KMS-11 (cell line): Measurements from ENCODE around the gene NDUFA6.
A peak's percentile ranks its signal among the peaks of the same experiment; 100 is the strongest.
"Not testable (repeated sequence)": the region's sequence is repeated elsewhere in the genome, so short reads cannot be mapped to it uniquely, and the experiment has no call there.

Experiments used
- H2AFZ ChIP-seq: fragments of 200-600 bp; sonication (generic); 2 replicates; pipeline ENCODE4 v1.6.1; 2016; ENCODE audit warnings: antibody characterized with exemption, mixed run types, low read depth
- H3K27ac ChIP-seq: fragments of 200-600 bp; sonication (generic); 2 replicates; pipeline ENCODE4 v1.6.1; 2016; ENCODE audit warnings: mild to moderate bottlenecking, mixed run types
- H3K27me3 ChIP-seq: fragments of 200-600 bp; sonication (generic); 2 replicates; pipeline ENCODE4 v1.6.1; 2017; ENCODE audit warnings: mild to moderate bottlenecking, low read depth, mixed run types, moderate library complexity; ENCODE audit not compliant: insufficient read depth
- H3K36me3 ChIP-seq: fragments of 200-600 bp; sonication (generic); 2 replicates; pipeline ENCODE4 v1.6.1; 2017; ENCODE audit warnings: mild to moderate bottlenecking, mixed run types; ENCODE audit not compliant: insufficient read depth
- H3K4me1 ChIP-seq: fragments of 200-600 bp; sonication (generic); 2 replicates; pipeline ENCODE4 v1.6.1; 2016; ENCODE audit warnings: mild to moderate bottlenecking, low read depth, mixed run types; ENCODE audit not compliant: poor library complexity, severe bottlenecking
- H3K4me2 ChIP-seq: fragments of 200-600 bp; sonication (generic); 2 replicates; pipeline ENCODE4 v1.7.0; 2016; ENCODE audit warnings: mild to moderate bottlenecking, mixed run types
- H3K4me3 ChIP-seq: fragments of 200-600 bp; sonication (generic); IDR thresholded peaks from 2 replicates; pipeline ENCODE4 v1.6.1; 2017; ENCODE audit warnings: low read depth, low read length, mixed read lengths; ENCODE audit not compliant: insufficient read depth
- H3K79me2 ChIP-seq: fragments of 200-600 bp; sonication (generic); 2 replicates; pipeline ENCODE4 v1.6.1; 2016; ENCODE audit warnings: low read depth, mixed run types; ENCODE audit not compliant: insufficient read depth
- H3K9ac ChIP-seq: fragments of 200-600 bp; sonication (generic); 2 replicates; pipeline ENCODE4 v1.6.1; 2016; ENCODE audit warnings: mild to moderate bottlenecking, mixed run types
- H4K20me1 ChIP-seq: fragments of 200-600 bp; sonication (generic); 2 replicates; pipeline ENCODE4 v1.6.1; 2016; ENCODE audit warnings: mild to moderate bottlenecking, mixed run types; ENCODE audit not compliant: insufficient read depth
- TF ChIP-seq, protein P1 (sequence below): fragments of 200-600 bp; sonication (generic); conservative IDR thresholded peaks from 2 replicates; pipeline ENCODE4 v1.6.1; 2017; ENCODE audit warnings: low read depth, mild to moderate bottlenecking, antibody characterized with exemption, low read length, moderate library complexity, mixed read lengths

NDUFA6 gene

DNA sequence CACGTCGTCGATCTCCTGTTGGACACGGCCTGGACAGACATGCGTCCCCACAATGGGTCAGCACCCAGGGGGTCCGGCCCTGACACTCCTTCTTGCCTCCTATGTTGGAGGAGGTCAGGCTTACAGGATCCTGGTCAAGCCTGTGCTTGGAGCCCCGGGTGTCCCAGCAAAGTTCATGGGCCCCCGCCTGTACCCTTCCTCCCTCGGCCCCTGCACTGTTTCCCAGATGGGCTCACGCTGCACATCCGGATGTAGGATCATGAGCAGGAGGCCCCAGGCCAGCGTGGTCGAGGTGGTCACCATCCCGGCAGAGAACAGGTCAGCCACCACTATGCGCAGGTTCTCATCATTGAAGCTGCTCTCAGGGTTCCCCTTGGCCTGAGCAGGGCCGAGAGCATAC, 37.0 kb upstream of the NDUFA6 start:
- no peaks in the 10 kb centered on the region for H4K20me1 ChIP-seq
- no peak overlapping the region for H3K4me2 ChIP-seq
- no peak overlapping the region for H3K4me3 ChIP-seq
- TF ChIP-seq, protein P1, sequence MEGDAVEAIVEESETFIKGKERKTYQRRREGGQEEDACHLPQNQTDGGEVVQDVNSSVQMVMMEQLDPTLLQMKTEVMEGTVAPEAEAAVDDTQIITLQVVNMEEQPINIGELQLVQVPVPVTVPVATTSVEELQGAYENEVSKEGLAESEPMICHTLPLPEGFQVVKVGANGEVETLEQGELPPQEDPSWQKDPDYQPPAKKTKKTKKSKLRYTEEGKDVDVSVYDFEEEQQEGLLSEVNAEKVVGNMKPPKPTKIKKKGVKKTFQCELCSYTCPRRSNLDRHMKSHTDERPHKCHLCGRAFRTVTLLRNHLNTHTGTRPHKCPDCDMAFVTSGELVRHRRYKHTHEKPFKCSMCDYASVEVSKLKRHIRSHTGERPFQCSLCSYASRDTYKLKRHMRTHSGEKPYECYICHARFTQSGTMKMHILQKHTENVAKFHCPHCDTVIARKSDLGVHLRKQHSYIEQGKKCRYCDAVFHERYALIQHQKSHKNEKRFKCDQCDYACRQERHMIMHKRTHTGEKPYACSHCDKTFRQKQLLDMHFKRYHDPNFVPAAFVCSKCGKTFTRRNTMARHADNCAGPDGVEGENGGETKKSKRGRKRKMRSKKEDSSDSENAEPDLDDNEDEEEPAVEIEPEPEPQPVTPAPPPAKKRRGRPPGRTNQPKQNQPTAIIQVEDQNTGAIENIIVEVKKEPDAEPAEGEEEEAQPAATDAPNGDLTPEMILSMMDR, result no peak
- H2AFZ ChIP-seq, result no peak overlapping the region
- H3K27ac ChIP-seq, result no peak overlapping the region
- no peak overlapping the region for H3K9ac ChIP-seq
- no peaks in the 10 kb centered on the region for H3K36me3 ChIP-seq
- H3K4me1 ChIP-seq, result no peaks in the 10 kb centered on the region
- H3K27me3 ChIP-seq, result no peaks in the 10 kb centered on the region
- H3K79me2 ChIP-seq, result no peaks in the 10 kb centered on the region

DNA sequence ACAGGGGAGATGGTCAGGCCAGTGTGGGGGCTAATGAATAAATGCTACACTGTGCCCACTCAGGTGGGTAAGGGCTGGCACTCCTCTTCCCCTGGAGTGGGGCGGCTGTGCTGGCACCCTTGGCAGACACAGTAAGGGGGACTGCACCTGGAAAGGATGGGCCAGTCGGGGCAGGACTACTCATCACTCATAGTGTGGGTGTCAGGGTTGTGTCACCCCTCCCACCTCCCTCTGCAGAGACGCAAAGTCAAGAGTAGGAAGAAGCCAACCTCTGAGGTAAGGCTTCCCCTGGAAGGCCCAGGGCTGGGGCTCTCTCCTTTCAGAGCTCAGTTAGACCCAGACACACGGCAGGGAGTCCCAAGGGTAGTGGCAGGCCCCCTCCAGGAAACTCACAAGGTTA, 33.0 kb upstream of the NDUFA6 start:
- not testable (repeated sequence) for H3K9ac ChIP-seq, H3K79me2 ChIP-seq, H2AFZ ChIP-seq, H4K20me1 ChIP-seq, H3K27ac ChIP-seq, H3K27me3 ChIP-seq, H3K4me3 ChIP-seq, H3K4me1 ChIP-seq, H3K36me3 ChIP-seq, H3K4me2 ChIP-seq

GRCh38 chr22:42120231-42121021, 29.9 kb upstream of the NDUFA6 start:
- not testable (repeated sequence) for H2AFZ ChIP-seq

DNA sequence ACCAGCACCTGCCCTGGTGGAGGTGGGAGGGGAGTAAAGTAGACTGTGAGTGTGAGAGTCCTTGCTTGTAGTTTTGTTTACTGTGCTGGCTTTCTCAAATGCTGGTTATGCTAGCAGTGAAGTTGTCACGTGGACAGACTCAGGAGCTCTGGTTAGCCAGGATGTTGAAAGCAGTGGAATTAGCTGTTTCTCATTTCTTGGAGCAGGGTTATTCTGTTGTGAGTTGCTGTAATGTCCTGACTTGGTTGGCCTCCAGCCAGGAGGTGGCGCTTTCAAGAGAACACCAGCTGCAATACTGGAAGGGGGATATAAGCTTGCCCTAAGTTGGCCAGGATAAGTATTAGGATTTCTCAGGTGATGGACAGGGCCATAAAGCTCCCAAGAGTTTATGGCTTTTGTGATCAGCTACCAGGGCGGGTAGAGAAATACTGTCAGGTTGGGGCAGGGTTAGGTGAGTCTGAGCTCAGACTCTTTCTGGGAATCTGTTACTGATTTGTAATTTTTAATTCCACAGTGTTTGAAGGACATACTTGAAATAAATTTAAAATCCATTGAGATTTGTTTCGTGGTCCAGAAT, 26.4 kb upstream of the NDUFA6 start:
- H3K9ac ChIP-seq, result no peak overlapping the region
- H2AFZ ChIP-seq, result no peak overlapping the region
- H3K27me3 ChIP-seq, result no peaks in the 10 kb centered on the region
- H3K4me1 ChIP-seq, result no peaks in the 10 kb centered on the region
- no peaks in the 10 kb centered on the region for H3K36me3 ChIP-seq
- H3K79me2 ChIP-seq, result no peaks in the 10 kb centered on the region
- no peak overlapping the region for H3K27ac ChIP-seq
- TF ChIP-seq, protein P1, result 0 out of 2 replicates have a peak, but pooled peaks have one; percentile 19
- H4K20me1 ChIP-seq, result no peaks in the 10 kb centered on the region
- H3K4me3 ChIP-seq, result no peak overlapping the region
- H3K4me2 ChIP-seq, result no peak overlapping the region

More at GRCh38 chr22:42120231-42121021, 29.9 kb upstream of the NDUFA6 start:
- H3K9ac ChIP-seq, H3K36me3 ChIP-seq, H4K20me1 ChIP-seq, H3K4me1 ChIP-seq, H3K4me2 ChIP-seq, H3K27me3 ChIP-seq, H3K27ac ChIP-seq, H3K4me3 ChIP-seq, H3K79me2 ChIP-seq: not testable (repeated sequence)

DNA sequence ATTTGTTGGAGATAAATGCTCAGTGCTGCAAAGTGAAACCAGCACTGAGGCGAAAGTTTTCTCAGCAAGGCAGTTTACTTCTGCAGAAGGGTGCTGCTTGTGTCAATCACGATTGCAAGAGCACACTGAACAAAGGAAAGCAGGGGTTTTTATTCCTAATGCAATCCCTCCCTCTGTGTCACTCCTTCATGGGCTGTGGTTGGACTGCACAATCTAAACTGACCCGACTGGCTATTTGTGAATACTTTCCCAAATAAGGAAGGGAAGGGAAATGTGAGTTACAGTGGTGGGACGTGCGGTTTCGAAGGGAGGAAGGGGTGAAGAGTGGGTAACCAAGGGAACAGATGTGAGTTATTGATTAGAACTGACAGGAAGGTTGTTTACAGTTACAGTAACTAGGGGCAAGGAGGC, 24.9 kb upstream of the NDUFA6 start:
- H4K20me1 ChIP-seq, H3K27ac ChIP-seq, H3K27me3 ChIP-seq, H3K36me3 ChIP-seq, H3K9ac ChIP-seq, H3K4me2 ChIP-seq, H2AFZ ChIP-seq, H3K4me3 ChIP-seq, H3K4me1 ChIP-seq, H3K79me2 ChIP-seq: not testable (repeated sequence)

DNA sequence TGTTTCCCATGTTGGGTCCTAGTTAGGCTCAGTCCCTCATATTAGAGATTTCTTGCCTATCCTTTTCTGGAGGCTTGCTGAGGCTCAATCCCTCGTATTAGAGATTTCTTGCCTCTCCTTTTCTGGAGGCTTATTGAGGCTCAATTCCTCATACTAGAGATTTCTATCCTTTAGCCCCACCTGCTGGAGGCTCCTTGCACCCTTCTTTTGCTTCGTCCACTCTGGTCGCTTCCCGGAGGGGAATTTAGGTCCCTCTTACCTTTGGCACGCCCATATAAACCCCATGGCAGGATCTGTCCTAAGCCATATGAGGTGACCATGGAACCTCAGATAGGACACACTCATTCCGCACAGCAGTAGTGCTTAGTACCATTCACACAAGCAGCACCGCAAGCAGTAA, 24.1 kb upstream of the NDUFA6 start:
- Histone ChIP-seq H3K27me3 (no peaks in the 10 kb centered on the region), H4K20me1 (no peaks in the 10 kb centered on the region), H3K4me3 (no peak overlapping the region), H3K79me2 (no peaks in the 10 kb centered on the region), H3K9ac (no peak overlapping the region), H3K4me1 (no peaks in the 10 kb centered on the region), H3K4me2 (no peak overlapping the region), H2AFZ (no peak overlapping the region), H3K27ac (no peak overlapping the region), H3K36me3 (no peaks in the 10 kb centered on the region)
- TF ChIP-seq, protein P1, result peak; percentile 51

DNA sequence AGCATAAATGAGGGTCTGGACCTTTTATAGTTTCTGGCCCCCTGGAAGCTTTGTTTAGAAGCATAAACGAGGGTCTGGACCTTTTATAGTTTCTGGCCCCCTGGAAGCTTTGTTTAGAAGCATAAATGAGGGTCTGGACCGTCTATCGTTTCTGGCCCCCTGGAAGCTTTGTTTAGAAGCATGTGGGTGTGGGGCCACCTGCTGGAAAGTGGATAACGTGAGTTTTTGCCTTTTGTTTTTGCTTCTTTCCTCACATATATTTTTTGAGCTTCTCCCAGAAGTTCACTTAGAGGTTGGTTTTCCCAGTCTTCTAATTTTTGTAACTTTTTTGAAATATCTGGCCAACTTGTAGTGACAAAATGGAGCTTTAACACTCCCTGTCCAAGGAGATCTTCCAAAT, 22.2 kb upstream of the NDUFA6 start:
- not testable (repeated sequence) for H3K4me3 ChIP-seq, H3K36me3 ChIP-seq, H3K4me1 ChIP-seq, H3K4me2 ChIP-seq, H3K27me3 ChIP-seq, H3K27ac ChIP-seq, H2AFZ ChIP-seq, H4K20me1 ChIP-seq, H3K9ac ChIP-seq, H3K79me2 ChIP-seq
